Progenitor cell of endocrine pancreas (in vitro differentiated cells): Measurements from ENCODE around the gene PDE7B. TPM values are rescaled to one million over a fixed set of nuclear protein-coding genes. Genes with fewer than 3 reads are reported as not detected.

Experiments used
- DNase-seq: peaks from one replicate; pipeline ENCODE4 v3.0.0; 2021; ENCODE audit warnings: low spot score; ENCODE audit not compliant: unreplicated experiment
- H3K27ac Mint-ChIP-seq: 2 replicates; pipeline ENCODE4 v1.8.0; 2021; ENCODE audit warnings: mild to moderate bottlenecking, moderate library complexity, mixed read lengths
- H3K27me3 Mint-ChIP-seq: 2 replicates; pipeline ENCODE4 v1.8.0; 2021; ENCODE audit warnings: mixed read lengths
- H3K36me3 Mint-ChIP-seq: 2 replicates; pipeline ENCODE4 v1.8.0; 2022; ENCODE audit warnings: mixed read lengths; ENCODE audit not compliant: insufficient read depth
- H3K4me1 Mint-ChIP-seq: 2 replicates; pipeline ENCODE4 v1.8.0; 2021; ENCODE audit warnings: low read depth, mixed read lengths
- H3K4me3 Mint-ChIP-seq: 2 replicates; pipeline ENCODE4 v1.8.0; 2021; ENCODE audit warnings: low read depth, mild to moderate bottlenecking, moderate library complexity, mixed read lengths
- H3K9me3 Mint-ChIP-seq: 2 replicates; pipeline ENCODE4 v1.8.0; 2021; ENCODE audit warnings: low read depth, mixed read lengths
- CTCF ChIP-seq: fragments of 200-600 bp; sonication (generic); IDR thresholded peaks from one replicate; pipeline ENCODE4 v1.5.0; 2021; ENCODE audit warnings: antibody characterized with exemption, mild to moderate bottlenecking; ENCODE audit not compliant: unreplicated experiment
- total RNA-seq: library from RNA; stranded (reverse); gene quantifications from 2 replicates; pipeline ENCODE4 v1.2.1, GENCODE V29; 2021

PDE7B gene
- total RNA-seq, 1 donor from 2014 or later, result 0.07 TPM

GRCh38 chr6:135839121-135839520 is 12.4 kb upstream of the PDE7B start:
- Mint-ChIP-seq H3K4me1 (peaks cover 2% of the 10 kb centered on the region), H3K9me3 (peaks cover 4% of the 10 kb centered on the region), H3K36me3 (no peaks in the 10 kb centered on the region), H3K27ac (no peak overlapping the region), H3K27me3 (peaks cover 3% of the 10 kb centered on the region), H3K4me3 (no peak overlapping the region)
- no peak for DNase-seq
- TF ChIP-seq CTCF, result no peak

- Mint-ChIP-seq H3K27ac (no peak overlapping the region), H3K36me3 (no peaks in the 10 kb centered on the region), H3K27me3 (peaks cover 3% of the 10 kb centered on the region), H3K4me1 (no peaks in the 10 kb centered on the region), H3K9me3 (peaks cover 4% of the 10 kb centered on the region), H3K4me3 (no peak overlapping the region)
- DNase-seq, result no peak
- TF ChIP-seq CTCF, result no peak
These were observed 8.7 kb upstream of the PDE7B start for GRCh38 chr6:135842618-135843392.

- Mint-ChIP-seq H3K4me1 (peaks cover 13% of the 10 kb centered on the region), H3K36me3 (no peaks in the 10 kb centered on the region), H3K9me3 (no peaks in the 10 kb centered on the region), H3K27ac (no peak overlapping the region), H3K4me3 (no peak overlapping the region), H3K27me3 (no peaks in the 10 kb centered on the region)
- no peak for DNase-seq
- no peak for TF ChIP-seq CTCF
These were observed 619 bp upstream of the PDE7B start for GRCh38 chr6:135850882-135851281.

GRCh38 chr6:135852746-135853145 is 1.2 kb downstream of the PDE7B start:
- peaks cover 13% of the 10 kb centered on the region for H3K4me1 Mint-ChIP-seq
- H3K36me3 Mint-ChIP-seq, result no peaks in the 10 kb centered on the region
- no peak for TF ChIP-seq CTCF
- H3K9me3 Mint-ChIP-seq, result no peaks in the 10 kb centered on the region
- DNase-seq, result no peak
- no peak overlapping the region for H3K27ac Mint-ChIP-seq
- H3K27me3 Mint-ChIP-seq, result no peaks in the 10 kb centered on the region
- no peak overlapping the region for H3K4me3 Mint-ChIP-seq

GRCh38 chr6:135853227-135853626 is 1.7 kb downstream of the PDE7B start:
- H3K4me3 Mint-ChIP-seq, result no peak overlapping the region
- no peak for TF ChIP-seq CTCF

More at GRCh38 chr6:135853227-135853626, 1.7 kb downstream of the PDE7B start:
- Mint-ChIP-seq H3K9me3 (no peaks in the 10 kb centered on the region), H3K27me3 (no peaks in the 10 kb centered on the region), H3K36me3 (no peaks in the 10 kb centered on the region), H3K27ac (no peak overlapping the region), H3K4me1 (peaks cover 13% of the 10 kb centered on the region)
- no peak for DNase-seq
